Measurements from ENCODE around the gene SLX4IP.
"Not testable (repeated sequence)": the region's sequence is repeated elsewhere in the genome, so short reads cannot be mapped to it uniquely, and the experiment has no call there.

The SLX4IP gene

GRCh38 chr20:10605547-10606195 is 170.6 kb downstream of the SLX4IP start:
- DNase-seq (ENCODE audit: low read depth): no peak

- no peak for DNase-seq (ENCODE audit: low read depth)
These were observed 174.2 kb downstream of the SLX4IP start for GRCh38 chr20:10609276-10609675.

- no peak for DNase-seq (ENCODE audit: low read depth)
These were observed 174.7 kb downstream of the SLX4IP start for GRCh38 chr20:10609770-10610169.

- no peak for DNase-seq (ENCODE audit: low read depth)
These were observed 175.1 kb downstream of the SLX4IP start for GRCh38 chr20:10610251-10610650.

GRCh38 chr20:10611357-10611756 is 176.3 kb downstream of the SLX4IP start:
- DNase-seq (ENCODE audit: low read depth): no peak

GRCh38 chr20:10613426-10613825 is 178.3 kb downstream of the SLX4IP start:
- DNase-seq (ENCODE audit: low read depth): not testable (repeated sequence)

- no peak for DNase-seq (ENCODE audit: low read depth)
These were observed 178.8 kb downstream of the SLX4IP start for GRCh38 chr20:10613911-10614310.

GRCh38 chr20:10616212-10616611 is 181.1 kb downstream of the SLX4IP start:
- no peak for DNase-seq (ENCODE audit: low read depth)

GRCh38 chr20:10617549-10618133 is 182.5 kb downstream of the SLX4IP start:
- DNase-seq (ENCODE audit: low read depth): not testable (repeated sequence)

- no peak for DNase-seq (ENCODE audit: low read depth)
These were observed 183.6 kb downstream of the SLX4IP start for GRCh38 chr20:10618611-10619245.

- DNase-seq (ENCODE audit: low read depth): no peak
These were observed 184.3 kb downstream of the SLX4IP start for GRCh38 chr20:10619427-10619826.

- DNase-seq (ENCODE audit: low read depth): no peak
These were observed 186.0 kb downstream of the SLX4IP start for GRCh38 chr20:10621149-10621548.

GRCh38 chr20:10622657-10623418 is 187.7 kb downstream of the SLX4IP start:
- DNase-seq (ENCODE audit: low read depth): no peak

GRCh38 chr20:10625641-10626040 is 190.5 kb downstream of the SLX4IP start:
- no peak for DNase-seq (ENCODE audit: low read depth)

GRCh38 chr20:10626896-10627295 is 191.8 kb downstream of the SLX4IP start:
- DNase-seq (ENCODE audit: low read depth): no peak

- no peak for DNase-seq (ENCODE audit: low read depth)
These were observed 195.0 kb downstream of the SLX4IP start for GRCh38 chr20:10629946-10630650.

- DNase-seq (ENCODE audit: low read depth): no peak
These were observed 196.0 kb downstream of the SLX4IP start for GRCh38 chr20:10631126-10631525.

GRCh38 chr20:10632721-10633509 is 197.8 kb downstream of the SLX4IP start:
- no peak for DNase-seq (ENCODE audit: low read depth)

- DNase-seq (ENCODE audit: low read depth): no peak
These were observed 198.6 kb downstream of the SLX4IP start for GRCh38 chr20:10633718-10634117.

GRCh38 chr20:10634211-10634610 is 199.1 kb downstream of the SLX4IP start:
- DNase-seq (ENCODE audit: low read depth): no peak

- no peak for DNase-seq (ENCODE audit: low read depth)
These were observed 199.7 kb downstream of the SLX4IP start for GRCh38 chr20:10634683-10635411.

All from activated T-cell treated with anti-CD3 and anti-CD28 coated beads for 24 hours (primary cell).